HG03280 (cell line): Measurements from ENCODE around the gene LMNA.

Experiments
- ATAC-seq: cut with Tn5 transposase; IDR thresholded peaks from one replicate; pipeline ENCODE4 v1.9.1; 2021; ENCODE audit warnings: mild to moderate bottlenecking, moderate library complexity; ENCODE audit not compliant: unreplicated experiment

The LMNA gene

GRCh38 chr1:156136970-156137483 lies 22.5 kb downstream of the LMNA start:
- ATAC-seq: no peak

- ATAC-seq: no peak
These were observed 24.0 kb downstream of the LMNA start for GRCh38 chr1:156138458-156138867.

GRCh38 chr1:156140879-156141707 lies 26.6 kb downstream of the LMNA start:
- ATAC-seq: no peak

- ATAC-seq: no peak
These were observed 29.4 kb downstream of the LMNA start for GRCh38 chr1:156143765-156144489.

- ATAC-seq: no peak
These were observed 30.2 kb downstream of the LMNA start for GRCh38 chr1:156144742-156145141.

- no peak for ATAC-seq
These were observed 31.1 kb downstream of the LMNA start for GRCh38 chr1:156145650-156146019.

- no peak for ATAC-seq
These were observed 31.7 kb downstream of the LMNA start for GRCh38 chr1:156146020-156146768.

GRCh38 chr1:156146769-156147405 lies 32.4 kb downstream of the LMNA start:
- ATAC-seq: no peak

- no peak for ATAC-seq
These were observed 33.7 kb downstream of the LMNA start for GRCh38 chr1:156148216-156148615.

- peak; percentile 46 for ATAC-seq
These were observed 35.1 kb downstream of the LMNA start for GRCh38 chr1:156149374-156150332.

GRCh38 chr1:156150333-156151011 lies 36.0 kb downstream of the LMNA start:
- no peak for ATAC-seq

- no peak for ATAC-seq
These were observed 36.7 kb downstream of the LMNA start for GRCh38 chr1:156151093-156151688.

GRCh38 chr1:156152628-156153027 lies 38.1 kb downstream of the LMNA start:
- no peak for ATAC-seq

- ATAC-seq: no peak
These were observed 38.9 kb downstream of the LMNA start, which contains the start of gene SEMA4A for GRCh38 chr1:156153362-156153761. SEMA4A (plus strand) TSS chr1:156153585; CDS start chr1:156154579, 994 bp downstream.

GRCh38 chr1:156154317-156154749 lies 39.8 kb downstream of the LMNA start:
- peak; percentile 60 for ATAC-seq

- no peak for ATAC-seq
These were observed 41.4 kb downstream of the LMNA start for GRCh38 chr1:156155756-156156510.

- no peak for ATAC-seq
These were observed 43.0 kb downstream of the LMNA start for GRCh38 chr1:156157506-156157905.

GRCh38 chr1:156157966-156158365 lies 43.5 kb downstream of the LMNA start:
- no peak for ATAC-seq
